Ovary (tissue), 3 donors: ENCODE data around the gene ELFN1.

Experiments used
- EP300 ChIP-seq: sonication (generic); formaldehyde crosslinking; IDR thresholded peaks from one replicate; pipeline ENCODE4 v1.6.1; 2017; ENCODE audit warnings: antibody characterized with exemption
- POLR2A ChIP-seq: fragments of 450-650 bp; IDR thresholded peaks from one replicate; pipeline ENCODE4 v1.6.1; 2017; ENCODE audit warnings: antibody characterized with exemption, mild to moderate bottlenecking, moderate library complexity
- TF ChIP-seq, protein P1 (sequence below), 3 donors: fragments of 450-650 bp in 2 of 3; fragments of 200-600 bp in 1 of 3; IDR thresholded peaks; one replicate each; pipeline versions ENCODE4 v1.5.1 to v1.8.0; 2016 to 2022; ENCODE audit warnings: antibody characterized with exemption in 3 of 3, mild to moderate bottlenecking in 1 of 3
- donor health status: DM: no; HTN: no; CAD: no.

DNA sequence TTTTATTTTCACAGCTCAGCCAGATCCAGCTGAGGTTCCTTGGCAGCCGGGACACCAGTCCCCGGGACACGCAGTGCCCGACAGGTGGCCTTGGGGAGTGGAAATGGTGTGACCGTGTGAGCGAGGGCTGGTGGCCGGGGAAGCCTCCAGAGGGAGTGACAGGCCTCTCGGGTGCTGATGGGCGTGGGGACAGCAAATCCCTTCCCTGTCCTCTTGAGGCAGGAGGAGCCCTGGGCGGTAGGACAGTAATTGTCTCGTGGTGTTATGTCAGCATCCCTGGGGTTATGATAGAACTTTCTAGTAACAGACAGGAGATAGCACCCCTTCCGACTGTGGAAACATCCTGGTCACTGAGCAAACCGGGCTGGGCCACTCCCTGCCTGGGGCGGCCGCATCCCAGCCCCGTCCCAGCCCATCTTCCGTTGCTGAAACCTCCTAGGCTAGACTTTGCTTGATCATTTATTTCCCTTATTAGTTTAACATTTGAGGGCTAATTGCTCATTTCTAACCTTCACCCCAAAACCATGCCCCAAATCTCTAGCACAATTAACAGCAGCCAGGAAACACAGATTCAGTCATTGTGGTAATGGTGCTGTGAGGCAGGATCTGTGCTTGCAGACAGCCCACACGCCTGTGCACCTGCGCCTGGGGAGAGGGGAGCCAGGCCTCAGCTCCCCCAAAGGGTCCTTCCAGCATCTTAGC, 63.3 kb downstream of the ELFN1 start:
- TF ChIP-seq, protein P1, sequence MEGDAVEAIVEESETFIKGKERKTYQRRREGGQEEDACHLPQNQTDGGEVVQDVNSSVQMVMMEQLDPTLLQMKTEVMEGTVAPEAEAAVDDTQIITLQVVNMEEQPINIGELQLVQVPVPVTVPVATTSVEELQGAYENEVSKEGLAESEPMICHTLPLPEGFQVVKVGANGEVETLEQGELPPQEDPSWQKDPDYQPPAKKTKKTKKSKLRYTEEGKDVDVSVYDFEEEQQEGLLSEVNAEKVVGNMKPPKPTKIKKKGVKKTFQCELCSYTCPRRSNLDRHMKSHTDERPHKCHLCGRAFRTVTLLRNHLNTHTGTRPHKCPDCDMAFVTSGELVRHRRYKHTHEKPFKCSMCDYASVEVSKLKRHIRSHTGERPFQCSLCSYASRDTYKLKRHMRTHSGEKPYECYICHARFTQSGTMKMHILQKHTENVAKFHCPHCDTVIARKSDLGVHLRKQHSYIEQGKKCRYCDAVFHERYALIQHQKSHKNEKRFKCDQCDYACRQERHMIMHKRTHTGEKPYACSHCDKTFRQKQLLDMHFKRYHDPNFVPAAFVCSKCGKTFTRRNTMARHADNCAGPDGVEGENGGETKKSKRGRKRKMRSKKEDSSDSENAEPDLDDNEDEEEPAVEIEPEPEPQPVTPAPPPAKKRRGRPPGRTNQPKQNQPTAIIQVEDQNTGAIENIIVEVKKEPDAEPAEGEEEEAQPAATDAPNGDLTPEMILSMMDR (IDR thresholded peaks at IDR 0.05) = no peak
- TF ChIP-seq EP300 = no peak
- TF ChIP-seq POLR2A = no peak
